Neural cell (in vitro differentiated cells): ENCODE results near the gene CCDC81.

Experiments
- EP300 ChIP-seq: fragments of 450-650 bp; conservative IDR thresholded peaks from 2 replicates; pipeline ENCODE4 v1.6.1; 2014; ENCODE audit warnings: antibody characterized with exemption, mild to moderate bottlenecking, moderate library complexity; ENCODE audit not compliant: poor library complexity, severe bottlenecking
- TF ChIP-seq, protein P1 (sequence below): fragments of 450-650 bp; IDR thresholded peaks from 2 replicates; pipeline ENCODE4 v1.5.1; 2014; ENCODE audit warnings: antibody characterized with exemption, mild to moderate bottlenecking, moderate library complexity; ENCODE audit not compliant: poor library complexity, severe bottlenecking

DNA sequence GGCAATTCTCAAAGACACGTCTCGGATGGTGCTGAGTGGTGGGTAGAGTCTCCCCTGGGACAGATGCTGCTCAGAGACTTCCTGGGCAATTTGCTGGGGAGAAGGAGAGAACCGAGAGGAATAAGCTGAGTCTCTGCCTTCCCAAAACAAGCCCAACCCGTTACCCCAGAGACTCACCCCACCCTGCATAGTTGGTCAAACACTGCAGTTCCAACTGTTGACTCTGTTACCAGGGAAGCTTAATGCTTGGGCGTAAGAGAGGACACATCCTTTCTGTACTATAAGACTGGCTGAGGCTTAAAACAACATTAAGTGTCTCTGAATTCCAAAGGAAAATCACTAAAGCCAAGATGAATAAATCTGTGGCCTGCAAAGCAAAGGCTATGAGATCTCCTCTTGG lies 68.1 kb downstream of the CCDC81 start:
- TF ChIP-seq, protein P1, sequence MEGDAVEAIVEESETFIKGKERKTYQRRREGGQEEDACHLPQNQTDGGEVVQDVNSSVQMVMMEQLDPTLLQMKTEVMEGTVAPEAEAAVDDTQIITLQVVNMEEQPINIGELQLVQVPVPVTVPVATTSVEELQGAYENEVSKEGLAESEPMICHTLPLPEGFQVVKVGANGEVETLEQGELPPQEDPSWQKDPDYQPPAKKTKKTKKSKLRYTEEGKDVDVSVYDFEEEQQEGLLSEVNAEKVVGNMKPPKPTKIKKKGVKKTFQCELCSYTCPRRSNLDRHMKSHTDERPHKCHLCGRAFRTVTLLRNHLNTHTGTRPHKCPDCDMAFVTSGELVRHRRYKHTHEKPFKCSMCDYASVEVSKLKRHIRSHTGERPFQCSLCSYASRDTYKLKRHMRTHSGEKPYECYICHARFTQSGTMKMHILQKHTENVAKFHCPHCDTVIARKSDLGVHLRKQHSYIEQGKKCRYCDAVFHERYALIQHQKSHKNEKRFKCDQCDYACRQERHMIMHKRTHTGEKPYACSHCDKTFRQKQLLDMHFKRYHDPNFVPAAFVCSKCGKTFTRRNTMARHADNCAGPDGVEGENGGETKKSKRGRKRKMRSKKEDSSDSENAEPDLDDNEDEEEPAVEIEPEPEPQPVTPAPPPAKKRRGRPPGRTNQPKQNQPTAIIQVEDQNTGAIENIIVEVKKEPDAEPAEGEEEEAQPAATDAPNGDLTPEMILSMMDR = no peak
- TF ChIP-seq EP300 = no peak
